Measurements from ENCODE around the gene CD6.

Gene CD6

GRCh38 chr11:60971520-60971919, at the start of gene CD6:
Gene CD6, plus strand, starts transcription at chr11:60971680. Its CDS starts 186 bp downstream, at chr11:60971866.
- no peak for TF ChIP-seq CTCF (IDR thresholded peaks at IDR 0.05; ENCODE audit: control insufficient read depth, insufficient read depth, low read depth, low read length, missing control alignments)
- H3K4me3 ChIP-seq (ENCODE audit: control insufficient read depth, low read depth, low read length): no peak within 1 kb of the TSS
- no peak for DNase-seq (ENCODE audit: low read depth)

- no peak for TF ChIP-seq CTCF (IDR thresholded peaks at IDR 0.05; ENCODE audit: control insufficient read depth, insufficient read depth, low read depth, low read length, missing control alignments)
- no peak overlapping the region for H3K4me3 ChIP-seq (ENCODE audit: control insufficient read depth, low read depth, low read length)
Observed at GRCh38 chr11:60921777-60922335, 49.6 kb upstream of the CD6 start.

GRCh38 chr11:60922906-60923305, 48.6 kb upstream of the CD6 start:
- no peak overlapping the region for H3K4me3 ChIP-seq (ENCODE audit: control insufficient read depth, low read depth, low read length)
- no peak for DNase-seq (ENCODE audit: low read depth)
- TF ChIP-seq CTCF (IDR thresholded peaks at IDR 0.05; ENCODE audit: control insufficient read depth, insufficient read depth, low read depth, low read length, missing control alignments): no peak

More at GRCh38 chr11:60921777-60922335, 49.6 kb upstream of the CD6 start:
- no peak for DNase-seq (ENCODE audit: low read depth)

DNA sequence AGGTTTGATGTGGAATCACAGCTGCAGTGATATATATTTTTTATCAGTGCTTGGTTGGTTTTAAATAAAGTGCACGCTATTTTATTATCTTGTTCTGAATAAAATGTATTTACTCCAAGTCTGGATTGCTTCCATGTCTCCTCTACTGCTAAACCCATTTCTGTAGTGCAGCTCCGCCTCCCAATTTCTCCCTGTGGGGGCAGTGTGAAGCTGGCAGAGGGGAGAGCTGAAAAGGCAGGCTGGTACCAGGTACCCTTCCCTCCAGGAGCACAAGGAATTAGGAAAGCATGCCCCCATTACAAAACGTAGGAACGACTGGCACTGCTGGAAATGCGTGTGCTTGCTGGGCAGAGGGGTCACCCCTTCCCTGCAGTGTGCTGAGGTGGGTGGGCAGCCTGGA, 48.2 kb upstream of the CD6 start:
- TF ChIP-seq CTCF (IDR thresholded peaks at IDR 0.05; ENCODE audit: control insufficient read depth, insufficient read depth, low read depth, low read length, missing control alignments): no peak
- DNase-seq (ENCODE audit: low read depth): no peak
- no peak overlapping the region for H3K4me3 ChIP-seq (ENCODE audit: control insufficient read depth, low read depth, low read length)

DNA sequence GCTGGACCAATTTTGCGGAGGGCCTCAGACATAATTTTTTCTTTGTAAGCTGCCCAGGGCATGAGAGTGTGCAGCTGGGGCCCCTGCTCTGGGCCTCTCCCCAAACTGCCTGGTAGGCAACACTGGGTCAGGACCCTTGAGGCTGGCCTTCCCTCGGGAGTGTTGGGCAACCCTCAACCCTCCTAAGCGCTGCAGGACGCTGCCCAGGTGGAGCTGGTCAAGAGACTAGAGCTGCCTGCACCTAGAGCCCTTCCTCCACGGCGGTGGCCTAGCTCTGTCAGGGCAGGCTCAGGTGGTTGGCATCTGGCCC, 47.7 kb upstream of the CD6 start:
- DNase-seq (ENCODE audit: low read depth): no peak
- peak overlapping the region; percentile 73; the same call in 1 of the 2 replicates for H3K4me3 ChIP-seq (ENCODE audit: control insufficient read depth, low read depth, low read length)
- no peak for TF ChIP-seq CTCF (IDR thresholded peaks at IDR 0.05; ENCODE audit: control insufficient read depth, insufficient read depth, low read depth, low read length, missing control alignments)

DNA sequence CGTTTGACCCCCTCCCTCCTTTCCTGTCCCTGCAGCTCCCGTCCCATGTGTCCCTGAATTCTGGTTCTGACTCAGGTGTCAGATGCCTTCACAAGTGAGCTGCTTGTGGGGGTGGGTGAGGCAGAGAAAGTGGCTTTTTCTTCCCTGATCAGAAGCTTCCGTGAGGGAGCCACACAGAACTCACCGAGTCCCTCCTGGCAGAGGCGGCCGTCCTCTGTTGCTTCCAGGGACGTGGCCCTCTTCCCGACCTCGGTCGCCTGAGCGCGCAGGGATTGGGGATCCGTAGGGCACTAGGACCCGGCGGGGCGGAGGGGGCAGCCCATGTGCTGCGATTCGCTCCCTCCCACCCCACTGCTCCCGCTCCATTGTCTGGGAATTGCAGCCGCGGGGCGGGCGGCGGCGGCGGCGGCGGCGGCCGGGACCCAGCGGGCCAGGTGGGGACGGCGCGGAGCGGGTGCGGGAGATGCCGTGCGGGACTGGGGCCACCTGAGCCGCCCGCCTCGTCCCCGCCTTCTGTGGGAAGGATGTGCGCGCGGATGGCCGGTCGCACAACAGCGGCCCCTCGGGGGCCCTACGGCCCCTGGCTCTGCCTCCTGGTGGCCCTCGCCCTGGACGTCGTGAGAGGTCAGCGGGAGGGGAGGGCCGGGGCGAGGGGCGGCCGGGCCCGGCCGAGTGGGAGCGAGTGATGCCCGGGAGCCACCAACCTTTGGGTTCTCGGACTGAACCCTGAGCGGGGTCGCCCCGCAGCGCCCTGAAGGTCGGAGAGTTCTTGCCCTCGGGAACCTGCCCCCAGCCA, 47.2 kb upstream of the CD6 start, which contains the start of gene TMEM132A:
Gene TMEM132A (plus strand): TSS at position 351 of the 796 bp plus-strand sequence. CDS start 174 bp downstream, at position 525.
- peak within 1 kb of the TSS; percentile 73 for H3K4me3 ChIP-seq (ENCODE audit: control insufficient read depth, low read depth, low read length)
- DNase-seq (ENCODE audit: low read depth): no peak
- no peak for TF ChIP-seq CTCF (IDR thresholded peaks at IDR 0.05; ENCODE audit: control insufficient read depth, insufficient read depth, low read depth, low read length, missing control alignments)

Data from AG09309 (cell line).